Activated CD4-positive, alpha-beta T cell treated with anti-CD3 and anti-CD28 coated beads, Interleukin-2, amount 10 ng/mL, durations not matched to agents 24 days and 14 days (primary cell): Measurements from ENCODE around the gene LYRM9. TPM values are rescaled to one million over a fixed set of nuclear protein-coding genes. Genes with fewer than 3 reads are reported as not detected.

Source experiments
- DNase-seq: peaks from one replicate; pipeline ENCODE4 v3.0.0; 2022
- H3K27ac Mint-ChIP-seq: one replicate; pipeline ENCODE4 v1.8.0; 2022; ENCODE audit warnings: mild to moderate bottlenecking, mixed read lengths
- H3K27me3 Mint-ChIP-seq: one replicate; pipeline ENCODE4 v1.8.0; 2022; ENCODE audit warnings: mixed read lengths
- H3K36me3 Mint-ChIP-seq: one replicate; pipeline ENCODE4 v1.8.0; 2022; ENCODE audit warnings: low read depth, mild to moderate bottlenecking, mixed read lengths
- H3K4me1 Mint-ChIP-seq: one replicate; pipeline ENCODE4 v1.8.0; 2021; ENCODE audit warnings: mixed read lengths
- H3K4me3 Mint-ChIP-seq: one replicate; pipeline ENCODE4 v1.8.0; 2022; ENCODE audit warnings: mild to moderate bottlenecking, moderate library complexity, mixed read lengths
- H3K9me3 Mint-ChIP-seq: one replicate; pipeline ENCODE4 v1.8.0; 2021; ENCODE audit warnings: mixed read lengths
- intact Hi-C: fragments of 100-400 bp; cut with micrococcal nuclease; formaldehyde crosslinking; loops from one replicate; pipeline ENCODE4 v1.15.1; 2023
- total RNA-seq: library from RNA; stranded (reverse); gene quantifications from 2 replicates; pipeline ENCODE4 v1.2.3, GENCODE V29; 2022

The LYRM9 gene
- total RNA-seq, 1 donor from 2014 or later, result 2.4 TPM

DNA sequence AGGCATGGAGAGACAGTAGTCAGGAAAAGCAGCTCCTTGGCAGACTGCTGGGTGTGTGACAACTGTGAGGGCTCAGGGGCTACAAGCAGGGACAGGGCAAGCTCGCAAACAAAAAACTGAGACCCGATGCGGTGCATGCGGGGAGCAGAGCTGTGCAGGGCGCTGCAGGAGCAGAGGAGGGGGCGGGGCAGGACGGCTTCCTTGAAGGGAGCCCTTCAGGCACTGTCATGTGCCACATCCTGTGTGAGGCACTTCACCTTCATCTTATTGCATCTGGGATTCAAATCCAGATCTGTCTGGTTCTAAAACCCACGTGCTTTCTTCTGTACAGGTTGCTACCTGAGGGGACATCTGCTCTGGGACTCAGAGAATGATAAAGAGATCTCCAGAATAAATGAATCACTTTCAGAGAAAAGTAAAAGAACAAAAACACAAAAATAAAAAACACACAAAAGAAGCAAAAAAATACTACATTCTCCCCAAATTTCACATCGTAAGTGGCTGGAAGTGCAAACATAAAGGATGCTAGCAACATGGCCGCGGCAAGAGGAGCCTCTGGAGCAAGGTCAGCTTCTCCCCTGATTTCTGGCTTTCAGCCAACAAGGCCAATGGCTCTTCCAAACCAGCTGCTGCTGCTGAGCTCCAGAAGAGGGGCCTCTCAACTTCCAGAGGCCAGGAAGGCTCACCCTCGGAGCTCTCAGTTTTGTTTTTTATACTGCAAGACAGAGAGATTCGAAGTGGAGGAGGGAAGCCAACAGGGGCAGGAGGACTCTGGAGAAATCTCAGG is 14.2 kb downstream of the LYRM9 start:
- H3K27me3 Mint-ChIP-seq, result no peaks in the 10 kb centered on the region
- H3K4me1 Mint-ChIP-seq, result peaks cover 22% of the 10 kb centered on the region
- no peaks in the 10 kb centered on the region for H3K9me3 Mint-ChIP-seq
- intact Hi-C loops, result no loop called here
- no peaks in the 10 kb centered on the region for H3K36me3 Mint-ChIP-seq
- peak overlapping the region; percentile 16 for H3K27ac Mint-ChIP-seq
- peak; percentile 87 for DNase-seq
- H3K4me3 Mint-ChIP-seq, result peak overlapping the region; percentile 39

DNA sequence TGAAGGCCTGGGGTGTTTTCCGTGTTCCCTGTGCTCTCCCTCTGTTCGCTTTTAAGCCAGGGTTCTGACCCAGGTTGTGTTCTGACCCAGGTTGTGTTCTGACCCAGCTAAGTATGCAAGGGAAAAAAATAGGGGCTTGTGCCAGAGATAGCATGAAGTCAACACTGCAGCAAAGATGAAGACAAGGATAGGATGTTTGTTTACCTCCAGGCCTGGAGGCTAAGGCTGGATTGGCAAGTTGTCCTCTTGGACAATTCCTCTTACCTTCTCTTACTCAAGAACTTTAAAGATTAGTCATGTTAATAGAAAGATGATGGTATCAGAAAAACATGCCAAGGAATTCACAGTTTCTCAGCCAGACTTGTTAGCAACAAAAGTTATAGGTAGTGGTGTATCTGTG is 19.4 kb downstream of the LYRM9 start:
- H3K4me1 Mint-ChIP-seq, result peaks cover 12% of the 10 kb centered on the region
- H3K36me3 Mint-ChIP-seq, result no peaks in the 10 kb centered on the region
- H3K9me3 Mint-ChIP-seq, result no peaks in the 10 kb centered on the region
- DNase-seq, result no peak
- H3K4me3 Mint-ChIP-seq, result no peak overlapping the region
- no peaks in the 10 kb centered on the region for H3K27me3 Mint-ChIP-seq
- intact Hi-C loops, result no loop called here
- no peak overlapping the region for H3K27ac Mint-ChIP-seq

- no peak overlapping the region for H3K27ac Mint-ChIP-seq
- intact Hi-C loops, result no loop called here
- H3K36me3 Mint-ChIP-seq, result no peaks in the 10 kb centered on the region
- no peak overlapping the region for H3K4me3 Mint-ChIP-seq
- peaks cover 7% of the 10 kb centered on the region for H3K4me1 Mint-ChIP-seq
- no peaks in the 10 kb centered on the region for H3K9me3 Mint-ChIP-seq
- H3K27me3 Mint-ChIP-seq, result no peaks in the 10 kb centered on the region
- no peak for DNase-seq
These were observed 20.0 kb downstream of the LYRM9 start for GRCh38 chr17:27873211-27873610.

GRCh38 chr17:27872776-27873175 is 20.4 kb downstream of the LYRM9 start:
- intact Hi-C loops, result no loop called here
- Mint-ChIP-seq H3K27ac (no peak overlapping the region), H3K4me1 (peaks cover 5% of the 10 kb centered on the region), H3K9me3 (no peaks in the 10 kb centered on the region), H3K4me3 (no peak overlapping the region), H3K36me3 (no peaks in the 10 kb centered on the region), H3K27me3 (no peaks in the 10 kb centered on the region)
- DNase-seq, result no peak

DNA sequence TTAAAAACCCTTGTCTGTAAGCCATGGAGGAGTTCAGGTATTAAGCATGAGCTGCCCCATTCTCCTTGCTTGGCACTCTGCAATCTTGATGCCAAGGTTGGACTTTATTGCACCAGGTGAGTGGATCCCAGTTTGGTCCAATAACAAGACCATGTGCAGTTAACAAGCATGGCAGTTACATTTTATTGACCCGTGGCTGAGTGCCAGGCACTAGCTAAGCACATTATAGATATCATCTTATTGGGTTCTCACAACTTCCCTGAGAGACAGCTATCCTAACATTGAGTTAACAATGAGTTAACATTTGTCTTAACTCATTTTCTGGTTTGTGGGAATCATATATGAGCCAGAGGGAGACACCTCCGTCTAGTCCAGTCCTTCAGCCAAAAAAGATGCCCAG is 21.8 kb downstream of the LYRM9 start:
- no peak overlapping the region for H3K27ac Mint-ChIP-seq
- intact Hi-C loops, result no loop called here

GRCh38 chr17:27870345-27870744 is 22.8 kb downstream of the LYRM9 start:
- Mint-ChIP-seq H3K4me3 (no peak overlapping the region), H3K27ac (no peak overlapping the region), H3K9me3 (no peaks in the 10 kb centered on the region), H3K36me3 (no peaks in the 10 kb centered on the region), H3K27me3 (no peaks in the 10 kb centered on the region), H3K4me1 (peaks cover 3% of the 10 kb centered on the region)
- DNase-seq, result no peak
- intact Hi-C loops, result no loop called here

More for the DNA sequence above, 21.8 kb downstream of the LYRM9 start:
- Mint-ChIP-seq H3K27me3 (no peaks in the 10 kb centered on the region), H3K4me3 (no peak overlapping the region), H3K36me3 (no peaks in the 10 kb centered on the region), H3K4me1 (peaks cover 5% of the 10 kb centered on the region), H3K9me3 (no peaks in the 10 kb centered on the region)
- DNase-seq, result no peak

GRCh38 chr17:27868565-27868964 is 24.6 kb downstream of the LYRM9 start:
- Mint-ChIP-seq H3K4me3 (no peak overlapping the region), H3K9me3 (no peaks in the 10 kb centered on the region)

GRCh38 chr17:27862840-27863239 is 30.3 kb downstream of the LYRM9 start:
- Mint-ChIP-seq H3K36me3 (no peaks in the 10 kb centered on the region), H3K27me3 (peaks cover 8% of the 10 kb centered on the region), H3K27ac (no peak overlapping the region), H3K9me3 (no peaks in the 10 kb centered on the region), H3K4me3 (no peak overlapping the region), H3K4me1 (peaks cover 6% of the 10 kb centered on the region)
- intact Hi-C loops, result no loop called here
- DNase-seq, result no peak

More at GRCh38 chr17:27868565-27868964, 24.6 kb downstream of the LYRM9 start:
- no peaks in the 10 kb centered on the region for H3K36me3 Mint-ChIP-seq
- intact Hi-C loops, result no loop called here
- no peaks in the 10 kb centered on the region for H3K27me3 Mint-ChIP-seq
- H3K27ac Mint-ChIP-seq, result no peak overlapping the region
- peaks cover 3% of the 10 kb centered on the region for H3K4me1 Mint-ChIP-seq
- DNase-seq, result no peak

GRCh38 chr17:27862004-27862403 is 31.2 kb downstream of the LYRM9 start:
- Mint-ChIP-seq H3K36me3 (no peaks in the 10 kb centered on the region), H3K4me3 (no peak overlapping the region), H3K9me3 (no peaks in the 10 kb centered on the region), H3K4me1 (peaks cover 10% of the 10 kb centered on the region), H3K27me3 (peaks cover 8% of the 10 kb centered on the region), H3K27ac (no peak overlapping the region)
- intact Hi-C loops, result no loop called here
- no peak for DNase-seq

DNA sequence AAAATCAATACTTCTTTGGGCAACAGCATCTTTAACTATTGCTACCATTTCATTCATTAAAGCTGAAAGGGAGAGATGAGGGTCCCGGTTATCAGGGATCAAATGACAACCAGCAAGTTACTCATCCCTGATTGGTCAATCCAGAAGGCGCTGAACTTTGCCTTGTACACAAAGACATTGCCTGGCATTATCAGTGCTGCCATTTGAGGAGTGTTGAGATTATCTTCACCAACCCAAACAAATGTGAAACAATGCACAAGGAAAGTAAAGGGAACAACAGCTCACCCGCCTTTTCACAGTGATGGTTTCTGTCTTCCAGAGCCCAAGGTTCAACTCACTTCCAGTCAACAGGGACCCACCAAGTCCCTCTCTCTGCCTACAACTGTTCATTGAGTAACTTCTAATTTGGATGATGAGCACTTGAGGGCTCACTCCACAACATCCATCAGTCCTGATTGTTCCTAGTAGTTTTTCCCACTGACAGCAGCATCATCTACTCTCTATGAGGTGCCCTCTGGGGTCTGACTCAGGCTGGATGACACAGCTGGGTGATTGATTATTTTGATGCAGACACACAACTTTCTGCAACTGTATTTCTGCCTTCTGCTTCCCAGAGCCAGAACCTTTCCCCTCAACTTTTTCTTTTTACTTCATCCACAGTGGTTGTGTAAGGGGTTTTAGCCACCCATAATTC is 32.0 kb downstream of the LYRM9 start:
- no peak overlapping the region for H3K27ac Mint-ChIP-seq
- H3K4me1 Mint-ChIP-seq, result peaks cover 12% of the 10 kb centered on the region
- no peak for DNase-seq
- intact Hi-C loops, result no loop called here
- H3K4me3 Mint-ChIP-seq, result no peak overlapping the region
- H3K27me3 Mint-ChIP-seq, result peaks cover 8% of the 10 kb centered on the region
- no peaks in the 10 kb centered on the region for H3K9me3 Mint-ChIP-seq
- no peaks in the 10 kb centered on the region for H3K36me3 Mint-ChIP-seq

DNA sequence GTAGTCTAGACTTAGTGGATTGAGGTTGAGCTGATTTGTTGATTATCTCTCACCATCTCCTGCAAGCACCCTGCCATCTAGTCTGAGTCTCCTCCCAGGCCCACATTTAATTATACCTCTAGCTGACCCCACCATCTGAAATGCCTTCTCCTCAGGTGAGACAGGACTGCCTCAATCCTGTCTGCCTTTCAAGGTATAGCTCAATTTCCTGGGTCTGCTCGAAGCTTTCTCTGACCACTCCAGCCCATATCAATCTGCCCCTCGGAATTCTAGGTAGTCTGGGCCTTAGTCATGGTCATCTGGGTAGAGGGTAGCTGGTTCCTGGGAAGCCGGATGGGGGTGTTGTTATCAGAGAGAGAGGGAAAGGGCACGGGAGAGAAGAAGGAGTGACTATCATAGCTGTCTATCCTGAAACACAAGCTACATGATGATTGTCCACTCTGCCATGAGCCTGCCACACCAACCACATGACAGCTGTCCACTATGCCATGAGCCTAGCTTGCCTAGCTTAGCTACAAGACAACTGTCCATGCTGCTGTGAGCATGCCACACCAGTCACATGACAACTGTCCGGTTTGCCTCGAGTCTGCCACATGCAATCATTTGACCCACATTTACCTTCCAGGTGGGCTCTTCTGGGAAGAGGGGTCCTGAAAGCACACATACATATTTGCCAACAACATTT is 34.4 kb downstream of the LYRM9 start:
- H3K4me1 Mint-ChIP-seq, result peaks cover 16% of the 10 kb centered on the region
- DNase-seq, result no peak
- intact Hi-C loops, result no loop called here
- no peak overlapping the region for H3K4me3 Mint-ChIP-seq
- no peak overlapping the region for H3K27ac Mint-ChIP-seq
- H3K9me3 Mint-ChIP-seq, result no peaks in the 10 kb centered on the region
- peaks cover 10% of the 10 kb centered on the region for H3K27me3 Mint-ChIP-seq
- no peaks in the 10 kb centered on the region for H3K36me3 Mint-ChIP-seq

DNA sequence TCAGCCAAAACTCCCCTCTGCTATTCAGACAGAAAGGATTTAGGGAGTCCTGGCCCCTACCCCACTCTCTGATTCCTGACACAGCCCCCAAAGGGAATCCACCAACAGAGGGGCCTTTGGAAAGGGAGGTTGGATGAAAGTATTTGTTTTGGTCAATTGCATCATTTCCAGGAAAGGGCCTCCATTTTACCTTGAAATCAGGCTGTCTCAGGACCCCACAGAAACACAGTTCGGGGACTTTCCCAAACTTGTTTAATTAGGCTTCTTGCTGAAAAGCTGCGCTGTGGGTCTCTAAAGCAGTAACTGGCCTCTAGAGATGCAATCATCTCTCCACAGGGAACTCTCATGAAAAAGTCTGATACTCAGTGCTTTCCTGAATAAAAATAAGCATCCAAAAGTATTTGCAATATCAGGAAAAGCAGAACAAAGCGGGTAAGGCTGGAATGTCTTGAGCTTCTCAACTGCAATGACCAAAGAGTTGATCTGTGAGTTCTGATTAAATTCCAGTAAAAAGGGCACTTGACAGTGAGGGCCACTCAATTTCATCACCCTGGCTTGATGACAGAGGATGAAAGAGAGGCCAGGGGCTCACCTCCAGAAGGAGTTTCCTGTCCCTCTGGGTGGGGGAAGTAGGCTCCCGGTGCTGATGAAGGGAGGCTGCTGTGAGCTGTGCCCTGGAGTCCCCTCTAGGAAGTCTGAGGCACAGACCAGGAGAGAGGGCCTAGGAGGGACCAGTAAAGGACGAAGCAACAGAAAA is 36.3 kb downstream of the LYRM9 start:
- no peak for DNase-seq
- no peaks in the 10 kb centered on the region for H3K9me3 Mint-ChIP-seq
- peaks cover 16% of the 10 kb centered on the region for H3K4me1 Mint-ChIP-seq
- no peak overlapping the region for H3K27ac Mint-ChIP-seq
- intact Hi-C loops, result no loop called here
- no peaks in the 10 kb centered on the region for H3K36me3 Mint-ChIP-seq
- H3K27me3 Mint-ChIP-seq, result peaks cover 16% of the 10 kb centered on the region
- no peak overlapping the region for H3K4me3 Mint-ChIP-seq

GRCh38 chr17:27855454-27855853 is 37.7 kb downstream of the LYRM9 start:
- no peaks in the 10 kb centered on the region for H3K36me3 Mint-ChIP-seq
- intact Hi-C loops, result loop anchor here (1.0 kb wide), 1 partner anchor 47 kb away; no protein-coding TSS in a partner anchor
- H3K27me3 Mint-ChIP-seq, result peaks cover 13% of the 10 kb centered on the region
- H3K4me3 Mint-ChIP-seq, result no peak overlapping the region
- DNase-seq, result no peak
- peaks cover 16% of the 10 kb centered on the region for H3K4me1 Mint-ChIP-seq
- no peaks in the 10 kb centered on the region for H3K9me3 Mint-ChIP-seq
- H3K27ac Mint-ChIP-seq, result no peak overlapping the region
